Measurements from ENCODE around the gene SHTN1. TPM values are rescaled to one million over a fixed set of nuclear protein-coding genes. Genes with fewer than 3 reads are reported as not detected.

SHTN1 gene
- total and polyA plus RNA-seq, 2 experiments from 2014 or later, result 6.7 to 8.0 TPM

DNA sequence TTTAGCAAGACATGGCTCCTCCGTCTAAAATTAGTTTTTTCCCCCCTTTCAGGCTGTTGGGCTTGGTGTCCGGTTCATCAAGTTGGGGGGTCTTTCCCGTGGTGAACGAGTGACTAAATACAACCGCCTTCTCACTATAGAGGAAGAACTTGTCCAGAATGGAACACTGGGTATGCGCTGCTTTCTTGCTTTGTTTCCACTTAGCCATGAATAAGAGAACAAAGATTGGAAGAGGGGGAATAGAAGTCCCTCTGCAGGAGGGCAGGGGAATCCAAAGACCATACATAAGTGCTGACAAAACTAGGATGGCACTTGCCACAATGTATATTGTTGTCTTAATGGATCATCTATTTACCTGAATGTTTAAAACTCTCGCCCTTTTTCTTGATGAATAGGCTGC is 125.2 kb downstream of the SHTN1 start:
- Histone ChIP-seq H3K79me2 (replicated peaks; ENCODE audit: insufficient read depth) (no peaks in the 10 kb centered on the region), H3K4me2 (peak overlapping the region; percentile 52; the same call in 1 of the 2 replicates), H3K4me1 (ENCODE audit: insufficient read depth) (peaks cover 23% of the 10 kb centered on the region), H3K9me2 (ENCODE audit: insufficient read depth) (no peaks in the 10 kb centered on the region), H3K27me3 (ENCODE audit: insufficient read depth) (no peaks in the 10 kb centered on the region), H4K20me1 (replicated peaks; ENCODE audit: insufficient read depth) (no peaks in the 10 kb centered on the region), H3K27ac (ENCODE audit: low read depth) (no peak overlapping the region), H3K36me3 (ENCODE audit: insufficient read depth) (no peaks in the 10 kb centered on the region), H3F3A (replicated peaks; ENCODE audit: low read depth) (no peaks in the 10 kb centered on the region), H2AFZ (no peak overlapping the region), H3K4me3 (no peak overlapping the region)
- H3K4me3 Mint-ChIP-seq, result no peak overlapping the region
- peak; percentile 68 for ATAC-seq
- H3K36me3 Mint-ChIP-seq (ENCODE audit: low read depth), result no peaks in the 10 kb centered on the region
- no peaks in the 10 kb centered on the region for H3K9me3 Mint-ChIP-seq
- DNase-seq (ENCODE audit: low spot score), result no peak
- H3K4me1 Mint-ChIP-seq, result peaks cover 18% of the 10 kb centered on the region
- H3K27me3 Mint-ChIP-seq (ENCODE audit: insufficient read depth, low read depth, poor library complexity), result peaks cover 2% of the 10 kb centered on the region
- TF ChIP-seq EZH2 (IDR thresholded peaks at IDR 0.05; ENCODE audit: low read depth, unreplicated experiment) (no peak), ETS1 (IDR thresholded peaks at IDR 0.05) (no peak), ZNF114 (CRISPR knock-in tag; IDR thresholded peaks at IDR 0.05) (no peak), POLR2AphosphoS5 (IDR thresholded peaks at IDR 0.05; ENCODE audit: low read depth) (no peak)
- H3K27ac Mint-ChIP-seq, result peak overlapping the region; percentile 12; the same call in 1 of the 2 replicates

DNA sequence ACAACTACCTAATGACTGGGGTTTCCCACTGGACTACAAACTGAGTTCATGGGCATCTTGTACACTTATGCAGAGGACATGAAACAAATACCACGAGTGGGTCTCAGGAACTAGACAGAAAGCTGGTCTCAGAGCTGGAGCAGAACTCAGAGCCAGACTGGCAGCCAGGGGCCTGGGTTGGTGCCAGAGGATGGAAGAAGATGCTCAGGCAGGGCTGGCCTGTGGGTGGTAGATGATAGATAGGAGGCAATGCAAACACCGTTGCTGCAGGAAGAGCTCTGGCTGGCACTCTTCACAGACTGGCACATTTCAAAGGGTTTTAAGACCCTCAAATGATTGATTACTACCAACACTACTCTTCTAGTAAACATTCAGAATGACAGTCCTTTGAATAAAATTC is 126.9 kb downstream of the SHTN1 start:
- TF ChIP-seq STAT1 (IDR thresholded peaks at IDR 0.05; ENCODE audit: unreplicated experiment) (no peak), ZNF331 (CRISPR knock-in tag; IDR thresholded peaks at IDR 0.05; ENCODE audit: low read depth) (no peak), CREB1 (CRISPR knock-in tag; IDR thresholded peaks at IDR 0.05; ENCODE audit: low read depth) (no peak), EZH2 (IDR thresholded peaks at IDR 0.05; ENCODE audit: low read depth, unreplicated experiment) (no peak)
- TF ChIP-seq, protein P1, sequence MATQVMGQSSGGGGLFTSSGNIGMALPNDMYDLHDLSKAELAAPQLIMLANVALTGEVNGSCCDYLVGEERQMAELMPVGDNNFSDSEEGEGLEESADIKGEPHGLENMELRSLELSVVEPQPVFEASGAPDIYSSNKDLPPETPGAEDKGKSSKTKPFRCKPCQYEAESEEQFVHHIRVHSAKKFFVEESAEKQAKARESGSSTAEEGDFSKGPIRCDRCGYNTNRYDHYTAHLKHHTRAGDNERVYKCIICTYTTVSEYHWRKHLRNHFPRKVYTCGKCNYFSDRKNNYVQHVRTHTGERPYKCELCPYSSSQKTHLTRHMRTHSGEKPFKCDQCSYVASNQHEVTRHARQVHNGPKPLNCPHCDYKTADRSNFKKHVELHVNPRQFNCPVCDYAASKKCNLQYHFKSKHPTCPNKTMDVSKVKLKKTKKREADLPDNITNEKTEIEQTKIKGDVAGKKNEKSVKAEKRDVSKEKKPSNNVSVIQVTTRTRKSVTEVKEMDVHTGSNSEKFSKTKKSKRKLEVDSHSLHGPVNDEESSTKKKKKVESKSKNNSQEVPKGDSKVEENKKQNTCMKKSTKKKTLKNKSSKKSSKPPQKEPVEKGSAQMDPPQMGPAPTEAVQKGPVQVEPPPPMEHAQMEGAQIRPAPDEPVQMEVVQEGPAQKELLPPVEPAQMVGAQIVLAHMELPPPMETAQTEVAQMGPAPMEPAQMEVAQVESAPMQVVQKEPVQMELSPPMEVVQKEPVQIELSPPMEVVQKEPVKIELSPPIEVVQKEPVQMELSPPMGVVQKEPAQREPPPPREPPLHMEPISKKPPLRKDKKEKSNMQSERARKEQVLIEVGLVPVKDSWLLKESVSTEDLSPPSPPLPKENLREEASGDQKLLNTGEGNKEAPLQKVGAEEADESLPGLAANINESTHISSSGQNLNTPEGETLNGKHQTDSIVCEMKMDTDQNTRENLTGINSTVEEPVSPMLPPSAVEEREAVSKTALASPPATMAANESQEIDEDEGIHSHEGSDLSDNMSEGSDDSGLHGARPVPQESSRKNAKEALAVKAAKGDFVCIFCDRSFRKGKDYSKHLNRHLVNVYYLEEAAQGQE (IDR thresholded peaks at IDR 0.05; ENCODE audit: unreplicated experiment), result no peak
- H3K4me3 Mint-ChIP-seq, result no peak overlapping the region

More for the DNA sequence above, 126.9 kb downstream of the SHTN1 start:
- Mint-ChIP-seq H3K9me3 (no peaks in the 10 kb centered on the region), H3K4me1 (peaks cover 31% of the 10 kb centered on the region), H3K36me3 (ENCODE audit: low read depth) (no peaks in the 10 kb centered on the region), H3K27me3 (ENCODE audit: insufficient read depth, low read depth, poor library complexity) (peaks cover 2% of the 10 kb centered on the region), H3K27ac (no peak overlapping the region; the same call in 1 of the 2 replicates)
- no peaks in the 10 kb centered on the region for H4K20me1 ChIP-seq (replicated peaks; ENCODE audit: insufficient read depth)
- H3F3A ChIP-seq (replicated peaks; ENCODE audit: low read depth), result no peaks in the 10 kb centered on the region
- H3K27ac ChIP-seq (ENCODE audit: low read depth), result no peak overlapping the region
- ATAC-seq (no peak), DNase-seq (ENCODE audit: low spot score) (no peak)
- no peaks in the 10 kb centered on the region for H3K36me3 ChIP-seq (ENCODE audit: insufficient read depth)
- H3K4me2 ChIP-seq, result no peak overlapping the region
- H3K4me3 ChIP-seq, result no peak overlapping the region
- no peaks in the 10 kb centered on the region for H3K79me2 ChIP-seq (replicated peaks; ENCODE audit: insufficient read depth)
- no peaks in the 10 kb centered on the region for H3K27me3 ChIP-seq (ENCODE audit: insufficient read depth)
- no peaks in the 10 kb centered on the region for H3K9me2 ChIP-seq (ENCODE audit: insufficient read depth)
- H3K4me1 ChIP-seq (ENCODE audit: insufficient read depth), result peaks cover 38% of the 10 kb centered on the region
- no peak overlapping the region for H2AFZ ChIP-seq
